Activated CD4-positive, alpha-beta memory T cell treated with anti-CD3 and anti-CD28 coated beads for 36 hours (primary cell): ENCODE results near the gene JAK1. TPM values are rescaled to one million over a fixed set of nuclear protein-coding genes. Genes with fewer than 3 reads are reported as not detected.

Experiments
- CTCF ChIA-PET: fragments of 350-600 bp; sonication (Branson Sonifier 250); formaldehyde crosslinking; loops from one replicate; lab custom pipeline; 2021; ENCODE audit warnings: antibody characterized with exemption, inconsistent platforms; lab: Charles Lee
- POLR2A ChIA-PET: fragments of 350-600 bp; sonication (Branson Sonifier 250); formaldehyde crosslinking; loops from one replicate; lab custom pipeline; 2021; ENCODE audit warnings: antibody characterized with exemption; lab: Charles Lee
- DNase-seq: peaks from one replicate; pipeline ENCODE4 v3.0.0-alpha.2; 2020
- H3K27ac Mint-ChIP-seq: one replicate; pipeline ENCODE4 v1.8.0; 2021; ENCODE audit warnings: mixed read lengths
- H3K27me3 Mint-ChIP-seq: one replicate; pipeline ENCODE4 v1.8.0; 2021; ENCODE audit warnings: mixed read lengths
- H3K36me3 Mint-ChIP-seq: one replicate; pipeline ENCODE4 v1.8.0; 2021; ENCODE audit warnings: mixed read lengths
- H3K4me1 Mint-ChIP-seq: one replicate; pipeline ENCODE4 v1.8.0; 2021; ENCODE audit warnings: low read depth, mixed read lengths
- H3K4me3 Mint-ChIP-seq: one replicate; pipeline ENCODE4 v1.8.0; 2021; ENCODE audit warnings: mild to moderate bottlenecking, mixed read lengths
- H3K9me3 Mint-ChIP-seq: one replicate; pipeline ENCODE4 v1.8.0; 2021; ENCODE audit warnings: mixed read lengths
- intact Hi-C: fragments of 100-400 bp; cut with micrococcal nuclease; formaldehyde crosslinking; loops from one replicate; pipeline ENCODE4 v1.15.1; 2023
- total RNA-seq, 2 experiments: library from RNA; stranded (reverse); gene quantifications; one replicate each; pipeline ENCODE4 v1.2.3, GENCODE V29; 2021

JAK1 gene
- total RNA-seq, 2 experiments from 2014 or later: 115 to 128 TPM

GRCh38 chr1:64886877-64887276, 79.5 kb downstream of the JAK1 start:
- no peaks in the 10 kb centered on the region for H3K9me3 Mint-ChIP-seq
- no peak overlapping the region for H3K4me3 Mint-ChIP-seq
- no peaks in the 10 kb centered on the region for H3K27me3 Mint-ChIP-seq
- H3K36me3 Mint-ChIP-seq: peaks cover 7% of the 10 kb centered on the region
- intact Hi-C loops: no loop called here
- H3K4me1 Mint-ChIP-seq: peaks cover 78% of the 10 kb centered on the region
- no peak overlapping the region for H3K27ac Mint-ChIP-seq
- CTCF ChIA-PET: interaction anchor here (1.1 to 1.4 kb wide), 3 partner anchors 9 to 188 kb away, joined by 3 read pairs; no protein-coding TSS in a partner anchor
- POLR2A ChIA-PET: no interaction called here
- no peak for DNase-seq

GRCh38 chr1:64885648-64886047, 80.7 kb downstream of the JAK1 start:
- intact Hi-C loops: no loop called here
- Mint-ChIP-seq H3K9me3 (no peaks in the 10 kb centered on the region), H3K27me3 (no peaks in the 10 kb centered on the region), H3K4me1 (peaks cover 73% of the 10 kb centered on the region), H3K27ac (no peak overlapping the region), H3K36me3 (peaks cover 11% of the 10 kb centered on the region), H3K4me3 (no peak overlapping the region)
- CTCF ChIA-PET: interaction anchor here (0.9 kb wide), 1 partner anchor 11 kb away, joined by 3 read pairs; no protein-coding TSS in a partner anchor
- no peak for DNase-seq
- POLR2A ChIA-PET: no interaction called here

GRCh38 chr1:64884261-64885040, 81.9 kb downstream of the JAK1 start:
- no peak for DNase-seq
- H3K27me3 Mint-ChIP-seq: no peaks in the 10 kb centered on the region
- intact Hi-C loops: no loop called here
- peaks cover 64% of the 10 kb centered on the region for H3K4me1 Mint-ChIP-seq
- no peak overlapping the region for H3K4me3 Mint-ChIP-seq
- peaks cover 11% of the 10 kb centered on the region for H3K36me3 Mint-ChIP-seq
- ChIA-PET POLR2A (no interaction called here), CTCF (interaction anchor here (0.9 kb wide), 1 partner anchor 10 kb away, joined by 3 read pairs; no protein-coding TSS in a partner anchor)
- H3K9me3 Mint-ChIP-seq: no peaks in the 10 kb centered on the region
- H3K27ac Mint-ChIP-seq: no peak overlapping the region

- H3K9me3 Mint-ChIP-seq: no peaks in the 10 kb centered on the region
- no peak for DNase-seq
- no peaks in the 10 kb centered on the region for H3K27me3 Mint-ChIP-seq
- peaks cover 66% of the 10 kb centered on the region for H3K4me1 Mint-ChIP-seq
- CTCF ChIA-PET: no interaction called here
- POLR2A ChIA-PET: interaction anchor here (0.7 kb wide), 1 partner anchor 12 kb away, joined by 3 read pairs; no protein-coding TSS in a partner anchor
- H3K27ac Mint-ChIP-seq: no peak overlapping the region
- intact Hi-C loops: no loop called here
- peaks cover 26% of the 10 kb centered on the region for H3K36me3 Mint-ChIP-seq
- no peak overlapping the region for H3K4me3 Mint-ChIP-seq
These were observed 83.6 kb downstream of the JAK1 start for GRCh38 chr1:64882574-64883255.

- CTCF ChIA-PET: interaction anchor here (0.8 to 1.0 kb wide), 2 partner anchors 41 to 194 kb away, joined by 3 to 5 read pairs; no protein-coding TSS in a partner anchor
- Mint-ChIP-seq H3K4me1 (peaks cover 68% of the 10 kb centered on the region), H3K9me3 (no peaks in the 10 kb centered on the region), H3K27me3 (no peaks in the 10 kb centered on the region), H3K36me3 (peaks cover 34% of the 10 kb centered on the region), H3K27ac (no peak overlapping the region), H3K4me3 (no peak overlapping the region)
- intact Hi-C loops: loop anchor here (2.0 kb wide), 1 partner anchor 14 kb away; no protein-coding TSS in a partner anchor
- POLR2A ChIA-PET: no interaction called here
- DNase-seq: no peak
These were observed 85.1 kb downstream of the JAK1 start for GRCh38 chr1:64881281-64881680.

GRCh38 chr1:64880449-64880848, 85.9 kb downstream of the JAK1 start:
- CTCF ChIA-PET: interaction anchor here (0.7 kb wide), 1 partner anchor 52 kb away, joined by 3 read pairs; no protein-coding TSS in a partner anchor
- DNase-seq: no peak
- intact Hi-C loops: loop anchor here (2.0 kb wide), 1 partner anchor 14 kb away; no protein-coding TSS in a partner anchor
- Mint-ChIP-seq H3K9me3 (no peaks in the 10 kb centered on the region), H3K4me3 (no peak overlapping the region), H3K4me1 (peaks cover 74% of the 10 kb centered on the region), H3K27me3 (no peaks in the 10 kb centered on the region), H3K36me3 (peaks cover 42% of the 10 kb centered on the region), H3K27ac (no peak overlapping the region)
- POLR2A ChIA-PET: interaction anchor here (0.9 kb wide), 1 partner anchor 14 kb away, joined by 4 read pairs; no protein-coding TSS in a partner anchor

GRCh38 chr1:64878931-64879611, 87.3 kb downstream of the JAK1 start:
- Mint-ChIP-seq H3K9me3 (no peaks in the 10 kb centered on the region), H3K4me3 (no peak overlapping the region), H3K27me3 (no peaks in the 10 kb centered on the region), H3K27ac (no peak overlapping the region), H3K36me3 (peaks cover 51% of the 10 kb centered on the region), H3K4me1 (peaks cover 69% of the 10 kb centered on the region)
- ChIA-PET POLR2A (no interaction called here), CTCF (no interaction called here)
- no peak for DNase-seq
- intact Hi-C loops: no loop called here

GRCh38 chr1:64878090-64878489, 88.3 kb downstream of the JAK1 start:
- no peak overlapping the region for H3K4me3 Mint-ChIP-seq
- peaks cover 56% of the 10 kb centered on the region for H3K36me3 Mint-ChIP-seq
- CTCF ChIA-PET: interaction anchor here (0.7 to 1.7 kb wide), 3 partner anchors 10 to 197 kb away, joined by 3 to 8 read pairs (median 4); no protein-coding TSS in a partner anchor
- no peak for DNase-seq
- intact Hi-C loops: no loop called here
- H3K9me3 Mint-ChIP-seq: no peaks in the 10 kb centered on the region
- POLR2A ChIA-PET: interaction anchor here (0.9 to 1.1 kb wide), 2 partner anchors 79 to 97 kb away, joined by 3 to 4 read pairs; no protein-coding TSS in a partner anchor
- H3K4me1 Mint-ChIP-seq: peaks cover 65% of the 10 kb centered on the region
- no peak overlapping the region for H3K27ac Mint-ChIP-seq
- no peaks in the 10 kb centered on the region for H3K27me3 Mint-ChIP-seq

- no peaks in the 10 kb centered on the region for H3K9me3 Mint-ChIP-seq
- H3K4me1 Mint-ChIP-seq: peaks cover 60% of the 10 kb centered on the region
- CTCF ChIA-PET: interaction anchor here (0.7 to 1.7 kb wide), 5 partner anchors 10 to 198 kb away, joined by 3 to 8 read pairs (median 4); no protein-coding TSS in a partner anchor
- no peak overlapping the region for H3K4me3 Mint-ChIP-seq
- POLR2A ChIA-PET: interaction anchor here (0.7 to 1.2 kb wide), 5 partner anchors 46 to 125 kb away, joined by 3 to 4 read pairs (median 3); no protein-coding TSS in a partner anchor
- intact Hi-C loops: loop anchor here (1.0 to 2.0 kb wide), 3 partner anchors 45 to 79 kb away; no protein-coding TSS in a partner anchor
- DNase-seq: no peak
- H3K36me3 Mint-ChIP-seq: peaks cover 52% of the 10 kb centered on the region
- peak overlapping the region; percentile 66 for H3K27ac Mint-ChIP-seq
- H3K27me3 Mint-ChIP-seq: no peaks in the 10 kb centered on the region
These were observed 88.8 kb downstream of the JAK1 start for GRCh38 chr1:64877598-64877997.

GRCh38 chr1:64877151-64877550, 89.2 kb downstream of the JAK1 start:
- H3K4me3 Mint-ChIP-seq: no peak overlapping the region
- H3K4me1 Mint-ChIP-seq: peaks cover 58% of the 10 kb centered on the region
- no peak for DNase-seq
- intact Hi-C loops: loop anchor here (1.0 to 2.0 kb wide), 3 partner anchors 45 to 80 kb away; no protein-coding TSS in a partner anchor
- peak overlapping the region; percentile 66 for H3K27ac Mint-ChIP-seq
- no peaks in the 10 kb centered on the region for H3K9me3 Mint-ChIP-seq
- ChIA-PET POLR2A (interaction anchor here (0.7 to 1.2 kb wide), 6 partner anchors 46 to 125 kb away, joined by 3 to 4 read pairs (median 3); no protein-coding TSS in a partner anchor), CTCF (interaction anchor here (0.7 to 1.7 kb wide), 4 partner anchors 45 to 198 kb away, joined by 3 to 8 read pairs (median 4); no protein-coding TSS in a partner anchor)
- H3K27me3 Mint-ChIP-seq: no peaks in the 10 kb centered on the region
- H3K36me3 Mint-ChIP-seq: peaks cover 54% of the 10 kb centered on the region

- intact Hi-C loops: loop anchor here (2.0 kb wide), 2 partner anchors 47 to 81 kb away; no protein-coding TSS in a partner anchor
- CTCF ChIA-PET: interaction anchor here (1.2 kb wide), 1 partner anchor 10 kb away, joined by 3 read pairs; no protein-coding TSS in a partner anchor
- Mint-ChIP-seq H3K4me3 (no peak overlapping the region), H3K9me3 (no peaks in the 10 kb centered on the region), H3K27ac (no peak overlapping the region), H3K4me1 (peaks cover 49% of the 10 kb centered on the region), H3K36me3 (peaks cover 61% of the 10 kb centered on the region), H3K27me3 (no peaks in the 10 kb centered on the region)
- DNase-seq: no peak
- POLR2A ChIA-PET: no interaction called here
These were observed 90.7 kb downstream of the JAK1 start for GRCh38 chr1:64875606-64876005.
